OCI-LY3 (cell line): ENCODE results near the gene SCP2.

Experiments
- CTCF ChIP-seq: fragments of 200-600, 300-600 bp; sonication (generic); IDR thresholded peaks from 2 replicates; pipeline ENCODE4 v1.5.1; 2014; ENCODE audit warnings: antibody characterized with exemption, low read length, low read depth
- EZH2phosphoT487 ChIP-seq: fragments of 200-600 bp; shearing (Covaris generic); IDR thresholded peaks from 2 replicates; pipeline ENCODE4 v1.6.1; 2018; ENCODE audit warnings: antibody characterized with exemption, mixed run types, low read depth

DNA sequence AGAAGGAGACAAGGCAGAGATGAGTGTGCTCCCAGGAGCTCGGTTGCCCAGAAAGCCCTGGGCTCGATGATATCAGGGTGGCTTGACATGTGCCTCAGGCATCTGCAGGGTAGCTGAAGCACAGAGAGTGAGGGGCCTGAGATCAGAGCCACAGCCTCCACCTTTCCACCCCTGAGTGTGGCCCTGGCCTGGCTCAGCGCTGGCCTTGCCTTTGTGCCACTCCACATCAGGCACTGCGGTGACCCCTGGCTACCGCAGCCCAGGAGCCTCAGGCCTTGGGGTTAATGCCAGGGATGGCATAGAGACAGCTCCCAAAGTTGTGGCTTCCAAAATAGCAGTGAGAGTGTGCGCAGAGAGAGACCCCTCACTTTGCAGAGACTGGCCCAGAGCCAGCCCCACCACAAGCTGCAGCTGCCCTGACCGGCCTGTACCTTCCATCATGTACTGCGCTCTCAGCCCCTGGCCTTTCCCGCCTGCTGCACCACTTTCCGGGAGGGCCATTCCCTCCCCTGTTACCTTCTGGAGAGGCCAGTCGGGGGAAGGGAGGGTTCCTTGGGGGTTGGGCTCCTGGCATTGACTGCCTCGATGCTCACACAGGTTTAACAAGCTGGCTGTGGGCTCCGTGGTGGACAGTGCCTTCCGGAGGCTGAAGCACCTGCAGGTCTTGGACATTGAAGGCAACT, 154.4 kb downstream of the SCP2 start:
- TF ChIP-seq CTCF (no peak), EZH2phosphoT487 (no peak)
